Lower leg skin (tissue), 3 donors: Measurements from ENCODE around the gene CCDC149.

Experiments
- POLR2A ChIP-seq, 2 donors: fragments of 450-650 bp; IDR thresholded peaks; one replicate each; pipeline ENCODE4 v1.6.1; 2016 to 2017; ENCODE audit warnings: antibody characterized with exemption in 2 of 2, mild to moderate bottlenecking in 1 of 2, moderate library complexity in 1 of 2
- TF ChIP-seq, protein P1 (sequence below), 3 donors: fragments of 450-650 bp; IDR thresholded peaks; one replicate each; pipeline ENCODE4 v1.5.1; 2016; ENCODE audit warnings: antibody characterized with exemption in 3 of 3, mild to moderate bottlenecking in 3 of 3, moderate library complexity in 2 of 3

DNA sequence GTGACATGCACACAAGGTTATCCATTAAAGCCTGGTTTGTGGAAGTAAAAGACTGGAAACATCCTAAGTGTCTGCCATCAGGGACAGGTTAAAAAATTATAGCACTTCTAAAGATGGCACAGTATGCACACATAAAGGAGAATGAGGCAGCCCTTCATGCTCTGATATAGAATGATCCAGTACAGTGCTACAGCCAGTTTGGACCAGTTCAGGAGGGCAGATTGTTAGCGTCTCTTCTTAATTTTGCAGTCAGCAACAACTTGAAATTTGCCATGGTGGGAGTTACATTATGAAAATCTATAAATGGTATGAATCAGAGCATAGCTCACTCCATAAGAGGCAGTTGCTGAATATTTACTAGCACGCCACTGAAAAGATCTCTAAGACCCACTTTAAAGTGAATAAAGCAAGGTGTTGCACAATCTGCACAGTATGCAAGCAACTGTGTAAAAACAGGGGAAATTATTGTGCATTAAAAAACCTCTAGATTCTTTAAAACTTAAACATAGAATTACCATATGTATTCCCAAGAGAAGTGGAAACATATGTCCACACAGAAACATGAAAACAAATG is 137.7 kb downstream of the CCDC149 start:
- no peak for TF ChIP-seq POLR2A (IDR thresholded peaks at IDR 0.05)
- TF ChIP-seq, protein P1, sequence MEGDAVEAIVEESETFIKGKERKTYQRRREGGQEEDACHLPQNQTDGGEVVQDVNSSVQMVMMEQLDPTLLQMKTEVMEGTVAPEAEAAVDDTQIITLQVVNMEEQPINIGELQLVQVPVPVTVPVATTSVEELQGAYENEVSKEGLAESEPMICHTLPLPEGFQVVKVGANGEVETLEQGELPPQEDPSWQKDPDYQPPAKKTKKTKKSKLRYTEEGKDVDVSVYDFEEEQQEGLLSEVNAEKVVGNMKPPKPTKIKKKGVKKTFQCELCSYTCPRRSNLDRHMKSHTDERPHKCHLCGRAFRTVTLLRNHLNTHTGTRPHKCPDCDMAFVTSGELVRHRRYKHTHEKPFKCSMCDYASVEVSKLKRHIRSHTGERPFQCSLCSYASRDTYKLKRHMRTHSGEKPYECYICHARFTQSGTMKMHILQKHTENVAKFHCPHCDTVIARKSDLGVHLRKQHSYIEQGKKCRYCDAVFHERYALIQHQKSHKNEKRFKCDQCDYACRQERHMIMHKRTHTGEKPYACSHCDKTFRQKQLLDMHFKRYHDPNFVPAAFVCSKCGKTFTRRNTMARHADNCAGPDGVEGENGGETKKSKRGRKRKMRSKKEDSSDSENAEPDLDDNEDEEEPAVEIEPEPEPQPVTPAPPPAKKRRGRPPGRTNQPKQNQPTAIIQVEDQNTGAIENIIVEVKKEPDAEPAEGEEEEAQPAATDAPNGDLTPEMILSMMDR (IDR thresholded peaks at IDR 0.05) = no peak
